Hematopoietic multipotent progenitor cell treated with erythropoietin and hydrocortisone succinate and interleukin-3 and kit ligand, for 17 days (in vitro differentiated cells): ENCODE data around the gene CSGALNACT2.

Experiments
- DNase-seq: peaks from one replicate; pipeline ENCODE4 v3.0.0-alpha.2; 2015; ENCODE audit warnings: low spot score

The CSGALNACT2 gene

DNA sequence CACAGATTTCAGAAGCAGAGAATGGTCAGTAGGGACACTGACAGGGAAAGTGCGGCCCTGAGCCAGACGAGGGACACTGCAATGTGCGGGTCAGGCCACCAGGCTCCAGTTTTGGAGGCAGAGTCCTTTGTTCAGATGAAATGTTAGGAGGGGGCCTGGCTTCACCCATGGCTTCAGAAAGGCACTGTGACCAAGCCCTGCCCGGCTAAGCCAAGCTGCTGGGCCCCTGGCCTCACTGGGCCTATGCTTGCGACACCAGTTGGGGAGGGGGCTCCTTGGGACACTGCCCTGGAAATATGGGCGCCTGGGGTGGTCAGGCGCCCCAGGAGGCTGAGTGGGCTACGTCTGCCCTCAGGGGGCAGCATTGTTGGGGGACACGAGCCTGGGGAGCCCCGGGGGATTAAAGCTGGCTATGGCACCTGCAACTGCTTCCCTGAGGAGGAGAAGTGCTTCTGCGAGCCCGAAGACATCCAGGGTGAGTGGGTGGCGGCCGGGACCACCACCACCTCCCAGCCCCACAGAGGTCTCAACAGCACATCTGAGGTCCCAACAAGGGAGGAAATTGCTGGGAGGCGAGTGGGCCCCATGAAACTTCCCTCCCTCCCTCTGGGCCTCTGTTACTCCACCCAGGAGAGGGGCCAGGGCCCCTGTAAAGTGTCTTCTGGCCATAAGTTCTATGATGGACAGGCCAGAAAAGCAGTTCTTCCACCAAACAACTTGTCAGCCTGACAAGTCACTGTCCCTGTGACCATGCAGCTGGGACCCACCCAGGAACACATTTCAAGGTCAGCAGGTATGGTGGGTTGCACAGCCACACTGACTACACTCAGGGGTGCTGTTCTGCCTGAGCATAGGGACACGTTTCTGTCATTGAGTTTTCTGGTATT, 24.8 kb upstream of the CSGALNACT2 start:
- DNase-seq = no peak

DNA sequence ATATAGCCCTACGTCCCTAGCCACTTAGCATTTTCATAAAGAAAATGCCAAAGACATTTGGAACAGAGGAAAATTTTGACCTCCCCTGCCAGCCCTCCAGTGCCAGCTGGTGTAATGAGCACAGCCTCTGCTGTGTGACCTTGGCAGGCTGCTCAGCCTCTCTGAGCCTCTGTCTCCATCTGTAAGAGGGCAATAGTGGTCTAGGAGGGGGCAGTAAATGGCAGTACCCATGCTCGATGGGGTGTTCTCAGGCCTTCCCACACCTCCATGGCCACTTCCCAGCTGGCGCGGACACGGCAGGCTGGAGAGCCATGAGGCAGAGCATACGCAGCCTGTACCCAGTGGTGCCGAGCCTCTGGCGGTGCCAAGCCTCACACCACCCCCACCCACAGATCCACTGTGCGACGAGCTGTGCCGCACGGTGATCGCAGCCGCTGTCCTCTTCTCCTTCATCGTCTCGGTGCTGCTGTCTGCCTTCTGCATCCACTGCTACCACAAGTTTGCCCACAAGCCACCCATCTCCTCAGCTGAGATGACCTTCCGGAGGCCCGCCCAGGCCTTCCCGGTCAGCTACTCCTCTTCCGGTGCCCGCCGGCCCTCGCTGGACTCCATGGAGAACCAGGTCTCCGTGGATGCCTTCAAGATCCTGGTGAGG, 24.0 kb upstream of the CSGALNACT2 start:
- DNase-seq = no peak

DNA sequence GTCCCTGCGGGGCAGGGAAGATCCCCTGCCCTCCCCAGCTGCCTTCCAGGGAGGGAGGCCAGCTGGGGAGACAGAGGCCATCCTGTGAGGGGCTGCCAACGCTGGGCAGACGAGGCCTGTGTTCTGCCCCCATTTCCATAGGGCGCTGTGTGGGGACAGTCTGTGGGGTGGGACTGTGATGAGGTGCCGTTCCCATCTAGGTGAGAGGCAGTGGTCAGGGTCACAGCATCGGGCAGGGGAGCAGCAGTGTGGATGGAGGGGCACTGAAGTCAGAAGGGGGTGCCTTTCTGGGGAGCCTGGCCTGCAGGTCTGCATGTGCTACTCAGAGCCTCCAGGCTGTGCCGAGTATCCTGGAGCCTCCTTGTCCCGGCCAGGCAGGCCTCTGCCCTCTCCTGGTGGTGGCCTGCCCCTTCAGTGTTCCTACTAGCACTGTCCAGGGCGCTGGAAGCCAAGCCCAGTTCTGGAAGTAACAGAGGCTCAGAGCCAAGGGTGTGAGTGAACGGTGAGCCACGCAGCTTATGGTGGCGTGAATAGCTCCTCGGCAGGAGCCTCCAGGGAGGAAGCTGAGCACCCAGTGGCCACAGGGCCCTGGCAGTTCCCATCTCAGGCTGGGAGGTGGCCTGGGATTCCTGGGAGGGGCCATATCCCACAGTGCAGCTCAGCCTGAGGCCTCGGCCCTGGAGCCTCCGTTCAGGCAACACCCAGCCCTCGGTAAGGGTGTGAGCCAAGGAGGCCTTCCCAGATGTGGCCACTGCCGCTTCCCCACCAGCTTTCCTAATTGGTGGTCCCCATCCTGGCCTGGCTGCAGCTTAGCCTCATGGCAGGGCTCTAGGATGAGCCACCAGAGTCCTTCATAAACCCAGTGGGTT, 23.3 kb upstream of the CSGALNACT2 start:
- no peak for DNase-seq

DNA sequence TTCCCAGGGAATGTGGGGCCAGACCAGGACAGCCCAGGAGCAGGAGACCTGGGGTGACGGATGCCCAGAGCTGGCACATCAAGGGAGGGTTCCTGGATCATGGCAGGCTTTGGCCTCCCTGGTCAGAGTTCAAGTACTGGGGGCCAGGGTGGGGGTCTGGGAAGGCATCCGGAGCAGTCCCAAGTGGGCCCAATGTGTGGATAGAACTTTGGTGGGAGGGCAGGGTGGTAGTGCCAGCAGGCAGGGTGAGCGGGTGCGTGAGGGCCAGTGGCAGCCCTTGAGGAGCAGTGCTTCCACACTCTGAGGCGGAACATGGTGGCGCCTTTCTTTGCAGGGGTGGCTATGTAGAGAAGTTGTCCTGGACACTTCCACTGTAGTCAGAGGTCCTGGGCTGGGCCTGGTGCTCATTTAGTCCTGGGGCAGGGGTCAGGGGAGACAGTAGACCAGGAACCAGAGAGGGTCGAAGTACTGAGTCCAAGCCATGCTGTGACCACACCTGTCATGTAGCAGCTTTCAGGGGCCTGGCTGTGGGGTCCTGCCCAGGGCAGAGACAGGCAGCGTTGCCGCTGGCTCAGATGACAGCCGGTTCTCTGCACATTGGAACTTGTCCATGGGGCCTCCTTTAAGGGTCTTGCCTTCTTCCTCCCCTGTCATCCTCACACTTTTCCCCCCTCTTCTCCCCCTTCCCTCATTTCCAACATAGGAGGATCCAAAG, 22.2 kb upstream of the CSGALNACT2 start:
- DNase-seq = no peak

DNA sequence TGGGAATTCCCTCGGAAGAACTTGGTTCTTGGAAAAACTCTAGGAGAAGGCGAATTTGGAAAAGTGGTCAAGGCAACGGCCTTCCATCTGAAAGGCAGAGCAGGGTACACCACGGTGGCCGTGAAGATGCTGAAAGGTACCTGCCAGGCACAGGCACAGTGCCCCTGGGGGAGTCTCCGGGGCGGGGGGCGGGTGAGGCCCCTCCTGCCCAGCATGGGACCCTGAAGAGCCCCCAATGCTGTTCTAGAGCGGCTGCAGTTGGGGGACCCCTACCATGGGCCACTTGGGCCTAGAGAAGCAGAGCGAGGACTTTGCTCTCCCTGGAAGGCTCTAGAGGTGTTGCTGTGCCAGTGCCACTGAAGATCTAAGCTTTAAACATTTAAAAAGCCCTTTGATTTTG, 21.6 kb upstream of the CSGALNACT2 start:
- no peak for DNase-seq

DNA sequence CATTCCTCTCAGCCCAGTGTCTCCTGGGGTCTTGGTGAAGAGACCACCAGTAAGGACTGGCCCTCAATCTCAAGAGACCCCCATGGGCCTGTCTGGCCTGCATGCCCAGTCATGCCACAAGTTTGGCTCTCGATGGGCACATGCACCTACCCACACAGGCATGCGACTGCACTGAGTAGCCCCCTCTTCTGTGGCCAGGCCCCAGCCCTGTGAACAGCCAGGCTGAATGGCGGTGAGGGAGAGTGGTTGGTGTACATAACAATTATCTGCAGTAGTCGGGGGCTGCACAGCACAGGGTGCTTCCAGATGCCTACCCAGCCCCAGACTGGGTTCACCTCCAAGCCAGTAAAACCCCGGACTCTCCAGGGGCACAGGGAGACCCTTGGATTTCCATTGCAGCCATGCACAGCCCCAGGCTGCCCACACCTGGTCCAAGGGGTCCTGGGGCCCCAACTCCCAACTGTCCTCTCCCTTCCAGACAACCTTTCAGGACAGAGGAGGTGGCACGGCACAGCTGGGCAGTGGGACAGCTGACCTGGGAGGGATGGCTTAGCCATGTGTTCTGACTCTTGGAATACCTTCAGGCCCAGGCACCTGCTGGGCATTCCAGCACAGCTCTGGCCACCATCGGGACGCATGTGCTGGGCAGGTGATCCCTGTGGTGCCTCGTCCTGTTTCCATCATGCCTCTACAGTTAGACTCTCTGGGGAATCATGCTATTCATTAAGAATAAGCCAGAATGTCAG, 21.0 kb upstream of the CSGALNACT2 start:
- DNase-seq = no peak

DNA sequence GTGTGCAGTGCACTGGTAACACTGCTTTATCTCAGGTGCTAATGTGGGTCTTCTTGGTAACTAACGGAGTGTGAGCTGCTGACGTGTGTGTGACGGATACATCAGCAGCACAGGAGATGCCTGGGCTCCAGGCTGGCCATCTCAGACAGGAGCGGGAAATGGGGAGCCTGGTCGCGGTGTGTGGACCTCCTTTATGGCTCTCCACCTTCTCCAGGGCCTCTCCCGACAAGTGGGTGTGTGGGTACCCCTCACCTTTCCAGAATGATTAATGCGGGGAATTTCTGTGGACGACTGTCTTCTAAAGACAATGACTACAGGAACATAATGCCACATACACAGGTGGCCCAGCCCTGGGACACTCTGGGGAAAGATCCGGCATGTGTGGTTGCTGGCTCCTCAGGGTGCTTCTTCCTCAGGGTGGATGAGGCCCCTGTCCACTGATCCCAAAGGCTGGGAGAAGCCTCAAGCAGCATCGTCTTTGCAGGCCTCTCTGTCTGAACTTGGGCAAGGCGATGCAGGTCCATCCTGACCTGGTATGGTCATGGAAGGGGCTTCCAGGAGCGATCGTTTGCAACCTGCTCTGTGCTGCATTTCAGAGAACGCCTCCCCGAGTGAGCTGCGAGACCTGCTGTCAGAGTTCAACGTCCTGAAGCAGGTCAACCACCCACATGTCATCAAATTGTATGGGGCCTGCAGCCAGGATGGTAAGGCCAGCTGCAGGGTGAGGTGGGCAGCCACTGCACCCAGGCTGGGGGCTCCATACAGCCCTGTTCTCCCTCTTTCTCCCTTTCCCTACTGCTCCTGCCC, 20.3 kb upstream of the CSGALNACT2 start:
- DNase-seq = no peak

DNA sequence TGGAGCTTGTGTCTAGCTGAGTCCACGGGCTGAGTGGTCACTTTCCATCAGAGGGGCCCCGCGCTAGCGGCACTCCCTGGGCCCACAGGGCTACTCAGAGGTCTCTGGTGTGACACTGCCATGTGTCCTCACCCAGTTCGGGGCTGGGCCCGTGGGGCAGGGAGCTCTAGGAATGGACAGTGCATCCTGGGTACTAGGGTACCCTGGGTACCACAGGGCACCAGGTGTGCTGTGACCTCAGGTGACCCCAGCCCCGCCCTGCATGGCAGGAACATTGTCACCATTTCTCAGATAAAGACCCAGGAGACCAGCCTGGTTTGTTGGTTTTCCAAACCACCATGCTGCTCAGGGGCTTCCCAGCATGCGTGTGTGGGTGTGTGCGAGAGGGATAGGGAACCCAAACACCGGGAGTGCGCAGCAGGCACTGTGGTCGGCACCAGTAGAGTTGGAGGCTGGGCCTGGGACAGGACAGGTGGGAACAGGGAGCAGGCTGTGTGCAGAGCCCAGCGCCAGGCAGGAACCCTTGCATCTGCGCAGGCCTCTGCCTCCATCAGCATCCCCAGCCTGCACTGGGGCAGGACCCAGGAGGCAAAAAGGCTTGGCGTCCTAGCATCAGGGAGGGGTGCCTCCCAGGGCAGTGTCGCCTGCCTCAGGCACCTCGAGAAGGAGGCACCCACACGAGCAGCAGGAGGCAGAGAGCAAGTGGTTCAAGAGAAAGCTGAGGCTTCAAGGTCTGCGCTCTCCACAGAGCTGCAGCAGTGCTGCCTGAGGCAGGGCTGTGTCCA, 19.4 kb upstream of the CSGALNACT2 start:
- no peak for DNase-seq

DNA sequence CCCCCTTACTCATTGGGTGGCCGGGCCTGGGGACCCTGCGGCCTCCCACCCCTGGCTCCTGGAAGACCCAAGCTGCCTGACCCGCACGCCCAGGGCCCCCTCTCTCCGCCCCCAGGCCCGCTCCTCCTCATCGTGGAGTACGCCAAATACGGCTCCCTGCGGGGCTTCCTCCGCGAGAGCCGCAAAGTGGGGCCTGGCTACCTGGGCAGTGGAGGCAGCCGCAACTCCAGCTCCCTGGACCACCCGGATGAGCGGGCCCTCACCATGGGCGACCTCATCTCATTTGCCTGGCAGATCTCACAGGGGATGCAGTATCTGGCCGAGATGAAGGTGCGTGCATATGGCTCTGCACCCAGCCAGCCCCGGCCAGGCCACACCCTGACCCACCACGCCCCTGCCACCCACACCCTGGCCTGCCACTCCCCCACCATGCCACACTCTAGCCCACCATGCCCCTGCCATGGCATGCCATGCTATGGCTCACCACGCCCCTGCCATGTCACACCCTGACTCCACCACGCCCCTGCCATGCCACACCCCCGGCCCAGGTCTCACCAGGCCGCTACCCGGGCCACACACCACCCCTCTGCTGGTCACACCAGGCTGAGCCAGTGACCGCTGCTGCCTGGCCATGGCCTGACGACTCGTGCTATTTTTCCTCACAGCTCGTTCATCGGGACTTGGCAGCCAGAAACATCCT, 18.7 kb upstream of the CSGALNACT2 start:
- no peak for DNase-seq

DNA sequence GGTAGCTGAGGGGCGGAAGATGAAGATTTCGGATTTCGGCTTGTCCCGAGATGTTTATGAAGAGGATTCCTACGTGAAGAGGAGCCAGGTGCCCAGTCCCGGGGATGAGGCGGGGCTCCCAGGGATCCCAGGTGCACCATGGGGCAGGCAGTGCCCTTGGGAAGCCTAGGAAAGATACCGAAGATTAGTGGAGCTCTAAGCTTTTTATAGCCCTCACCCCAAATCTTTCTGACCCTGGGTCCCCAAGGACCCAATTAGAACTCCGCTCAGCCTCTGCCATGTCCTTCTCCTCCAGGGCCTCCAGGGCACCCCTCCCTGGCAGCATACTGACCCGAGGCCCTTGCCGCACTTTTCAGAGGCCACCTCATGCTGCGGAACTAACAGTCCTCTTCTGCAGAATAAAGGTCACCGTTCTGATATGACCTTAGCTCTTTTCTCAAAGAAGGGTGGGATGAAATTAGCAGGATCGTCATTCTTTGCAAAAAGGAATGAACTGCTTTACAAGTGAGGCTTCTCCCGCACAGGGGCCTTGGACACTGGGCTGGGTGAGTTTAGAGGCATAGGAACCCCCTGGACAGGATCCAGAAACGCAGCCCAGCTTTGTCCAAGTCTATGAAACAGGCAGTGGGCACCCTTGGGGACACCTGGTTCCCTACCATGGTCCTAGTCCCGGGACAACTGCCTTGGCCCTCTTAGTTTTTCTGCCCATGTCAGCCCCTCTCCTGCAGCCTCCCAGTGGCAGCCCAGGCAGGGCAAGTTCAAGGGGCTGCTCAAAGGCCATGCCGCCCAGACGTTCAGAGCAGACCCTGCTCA, 17.9 kb upstream of the CSGALNACT2 start:
- DNase-seq = no peak

DNA sequence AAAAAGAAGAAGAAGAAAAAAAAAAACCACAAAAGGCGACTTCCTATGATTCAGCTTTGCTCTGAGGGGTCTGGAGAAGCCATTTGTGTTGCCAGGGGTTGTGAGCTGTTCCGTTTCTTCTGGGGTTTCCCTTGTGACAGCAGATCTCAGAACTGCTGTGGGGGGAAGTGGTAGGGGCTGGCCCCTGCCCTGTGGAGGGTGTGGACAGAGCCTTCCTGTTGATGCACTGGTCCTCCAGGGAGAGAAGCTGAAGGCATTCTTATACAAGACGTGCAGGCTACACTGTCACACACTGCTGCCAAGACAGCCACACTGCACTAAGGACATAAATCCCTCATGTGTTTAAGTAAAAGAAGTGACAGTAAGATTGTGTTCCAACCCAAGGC, 17.3 kb upstream of the CSGALNACT2 start:
- no peak for DNase-seq

DNA sequence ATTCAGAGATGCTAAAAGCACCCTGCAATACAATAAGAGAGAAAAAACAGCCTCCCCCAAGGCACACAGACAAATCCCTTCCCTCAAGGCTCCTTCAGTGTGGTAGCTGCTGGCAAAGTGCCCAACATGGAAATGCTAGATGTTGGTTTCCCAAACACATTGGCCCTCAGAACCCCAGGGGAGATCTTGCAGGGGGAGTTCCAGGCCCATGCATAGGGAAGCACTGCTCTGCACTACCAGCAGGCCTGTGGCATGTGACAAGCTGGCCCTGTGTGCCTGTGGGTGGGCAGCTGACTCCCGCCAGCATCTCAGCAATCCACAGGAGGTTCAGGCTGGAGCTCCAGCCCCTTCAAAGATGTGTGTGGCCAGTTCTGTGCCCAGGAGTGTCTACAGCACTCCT, 16.8 kb upstream of the CSGALNACT2 start:
- no peak for DNase-seq

DNA sequence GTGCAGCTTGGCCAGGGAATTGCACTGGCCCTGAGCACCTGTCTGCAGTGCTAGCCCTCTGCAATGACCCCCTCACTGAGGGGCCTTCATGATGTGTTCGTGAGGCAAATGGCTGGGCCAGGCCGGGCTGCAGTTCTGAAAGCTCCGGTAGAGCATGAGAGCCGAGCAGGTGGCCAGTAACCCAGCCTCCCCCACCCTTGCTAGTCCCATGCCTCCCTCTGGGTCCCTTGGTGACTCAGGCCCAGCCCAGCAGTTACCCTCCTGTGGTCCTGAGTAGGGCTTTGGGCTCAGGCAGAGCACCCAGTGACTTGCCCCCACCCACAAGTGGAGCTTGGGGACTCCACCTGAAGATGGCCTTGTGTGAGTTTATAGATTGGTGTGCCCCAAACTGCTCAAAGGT, 16.1 kb upstream of the CSGALNACT2 start:
- no peak for DNase-seq

DNA sequence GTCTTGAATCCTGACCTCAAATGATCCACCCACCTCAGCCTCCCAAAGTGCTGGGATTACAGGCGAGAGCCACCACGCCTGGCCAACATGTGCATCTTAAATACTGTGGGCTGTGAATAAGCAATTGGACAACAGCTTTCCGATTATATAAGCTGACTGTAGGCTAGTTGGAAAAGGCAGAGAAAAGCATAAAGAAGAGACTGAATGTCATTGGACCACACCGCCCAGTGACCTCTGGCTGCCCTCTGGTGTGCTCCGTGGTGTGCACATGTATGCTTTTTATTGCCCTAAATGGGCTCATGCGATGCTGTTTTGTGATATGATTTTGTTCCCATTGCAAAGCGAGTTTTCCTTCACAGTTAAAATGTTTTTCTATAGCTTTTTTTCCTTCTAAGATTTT, 15.4 kb upstream of the CSGALNACT2 start:
- DNase-seq = no peak

DNA sequence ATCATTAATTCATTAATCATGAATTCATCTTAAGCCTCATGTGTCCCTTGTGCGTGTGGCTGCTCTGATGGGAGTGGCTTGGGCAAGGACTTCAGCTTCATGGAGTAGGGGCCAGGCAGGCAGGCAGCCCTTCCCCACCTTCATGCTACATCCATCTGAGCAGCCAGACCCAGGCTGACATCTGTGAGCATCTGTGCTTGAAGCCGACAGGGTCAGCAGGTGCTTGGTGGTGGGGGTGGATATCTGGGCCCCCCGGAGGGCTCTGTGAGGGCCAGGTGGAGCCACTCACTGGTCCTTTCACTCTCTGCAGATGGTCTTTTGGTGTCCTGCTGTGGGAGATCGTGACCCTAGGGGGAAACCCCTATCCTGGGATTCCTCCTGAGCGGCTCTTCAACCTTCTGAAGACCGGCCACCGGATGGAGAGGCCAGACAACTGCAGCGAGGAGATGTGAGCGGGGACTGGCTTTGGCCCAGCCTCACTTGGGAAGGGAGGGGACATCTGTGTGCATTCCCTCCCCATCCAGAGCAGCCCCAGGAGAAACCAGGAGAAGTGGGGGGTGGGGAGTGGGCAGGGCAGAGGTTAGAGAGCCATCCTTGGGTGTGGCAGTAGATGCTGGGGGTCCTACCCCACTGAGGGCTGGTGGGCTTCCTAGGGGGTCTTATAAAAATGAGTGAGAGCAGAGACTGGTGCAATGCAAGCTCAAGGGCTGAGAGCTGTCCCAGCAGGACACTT, 14.7 kb upstream of the CSGALNACT2 start:
- no peak for DNase-seq

DNA sequence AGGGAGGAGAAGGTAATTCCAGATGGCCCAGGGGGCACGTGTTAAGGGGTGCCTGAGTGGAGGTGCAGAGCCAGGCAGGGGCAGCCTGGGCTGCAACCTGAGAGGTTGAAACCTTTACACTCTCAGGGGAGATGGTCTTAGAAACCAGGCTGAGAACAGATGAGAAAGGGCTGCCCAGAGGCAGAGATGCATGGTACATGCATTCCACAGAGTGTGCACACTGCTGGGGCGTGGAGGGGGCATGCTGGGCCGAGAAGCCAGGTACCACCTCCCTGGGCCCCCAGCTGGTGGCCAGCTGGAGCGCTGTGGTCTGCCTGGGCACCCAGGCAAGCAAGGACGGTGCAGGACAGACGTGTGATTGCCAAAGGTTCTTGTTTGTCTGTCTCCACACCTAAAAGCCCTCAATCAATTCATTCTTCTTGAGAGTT, 14.1 kb upstream of the CSGALNACT2 start:
- no peak for DNase-seq

DNA sequence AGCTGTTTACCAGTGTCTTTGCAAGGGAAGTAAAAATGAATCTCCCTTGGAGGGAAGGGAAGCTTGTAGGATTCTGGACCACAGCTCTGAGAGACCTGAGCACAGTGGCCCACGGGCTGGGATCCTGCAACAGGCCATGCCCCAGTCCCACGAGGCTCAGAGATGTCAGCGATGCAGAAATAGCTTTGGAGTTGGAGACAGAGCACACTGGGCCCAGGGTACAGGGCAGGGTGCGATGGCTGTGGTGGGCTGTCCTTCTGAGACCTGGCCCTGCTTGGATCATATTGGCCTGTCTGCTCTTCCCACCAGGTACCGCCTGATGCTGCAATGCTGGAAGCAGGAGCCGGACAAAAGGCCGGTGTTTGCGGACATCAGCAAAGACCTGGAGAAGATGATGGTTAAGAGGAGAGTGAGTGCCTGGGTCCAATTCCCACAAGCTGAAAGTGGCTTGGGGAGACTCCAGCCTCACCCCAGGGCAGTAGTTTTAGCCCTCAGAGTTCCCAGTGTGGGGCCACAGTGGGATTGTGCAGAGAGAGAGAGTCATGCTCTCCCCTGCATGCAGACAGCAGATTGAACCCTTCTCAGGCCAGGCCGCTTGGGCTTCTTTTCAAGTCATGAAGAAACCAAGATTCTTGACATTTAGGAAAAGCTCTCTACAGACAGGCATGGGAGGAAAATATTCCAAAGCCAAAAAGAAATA, 13.5 kb upstream of the CSGALNACT2 start:
- DNase-seq = no peak
